Lower leg skin (tissue), 3 donors: ENCODE results near the gene SYCE3.

Experiments
- POLR2A ChIP-seq, 2 donors: fragments of 450-650 bp; IDR thresholded peaks; one replicate each; pipeline ENCODE4 v1.6.1; 2016 to 2017; ENCODE audit warnings: antibody characterized with exemption in 2 of 2, mild to moderate bottlenecking in 1 of 2, moderate library complexity in 1 of 2
- TF ChIP-seq, protein P1 (sequence below), 3 donors: fragments of 450-650 bp; IDR thresholded peaks; one replicate each; pipeline ENCODE4 v1.5.1; 2016; ENCODE audit warnings: antibody characterized with exemption in 3 of 3, mild to moderate bottlenecking in 3 of 3, moderate library complexity in 2 of 3

- TF ChIP-seq, protein P1, sequence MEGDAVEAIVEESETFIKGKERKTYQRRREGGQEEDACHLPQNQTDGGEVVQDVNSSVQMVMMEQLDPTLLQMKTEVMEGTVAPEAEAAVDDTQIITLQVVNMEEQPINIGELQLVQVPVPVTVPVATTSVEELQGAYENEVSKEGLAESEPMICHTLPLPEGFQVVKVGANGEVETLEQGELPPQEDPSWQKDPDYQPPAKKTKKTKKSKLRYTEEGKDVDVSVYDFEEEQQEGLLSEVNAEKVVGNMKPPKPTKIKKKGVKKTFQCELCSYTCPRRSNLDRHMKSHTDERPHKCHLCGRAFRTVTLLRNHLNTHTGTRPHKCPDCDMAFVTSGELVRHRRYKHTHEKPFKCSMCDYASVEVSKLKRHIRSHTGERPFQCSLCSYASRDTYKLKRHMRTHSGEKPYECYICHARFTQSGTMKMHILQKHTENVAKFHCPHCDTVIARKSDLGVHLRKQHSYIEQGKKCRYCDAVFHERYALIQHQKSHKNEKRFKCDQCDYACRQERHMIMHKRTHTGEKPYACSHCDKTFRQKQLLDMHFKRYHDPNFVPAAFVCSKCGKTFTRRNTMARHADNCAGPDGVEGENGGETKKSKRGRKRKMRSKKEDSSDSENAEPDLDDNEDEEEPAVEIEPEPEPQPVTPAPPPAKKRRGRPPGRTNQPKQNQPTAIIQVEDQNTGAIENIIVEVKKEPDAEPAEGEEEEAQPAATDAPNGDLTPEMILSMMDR (IDR thresholded peaks at IDR 0.05), result no peak
- TF ChIP-seq POLR2A (IDR thresholded peaks at IDR 0.05), result no peak
Measured at GRCh38 chr22:50522806-50523438, 39.8 kb downstream of the SYCE3 start.
